Measurements from ENCODE around the gene CUX1. TPM values are rescaled to one million over a fixed set of nuclear protein-coding genes. Genes with fewer than 3 reads are reported as not detected.
"Not testable (repeated sequence)": the region's sequence is repeated elsewhere in the genome, so short reads cannot be mapped to it uniquely, and the experiment has no call there.

Gene CUX1
- total RNA-seq, 1 donor from 2014 or later: 50.6 TPM

DNA sequence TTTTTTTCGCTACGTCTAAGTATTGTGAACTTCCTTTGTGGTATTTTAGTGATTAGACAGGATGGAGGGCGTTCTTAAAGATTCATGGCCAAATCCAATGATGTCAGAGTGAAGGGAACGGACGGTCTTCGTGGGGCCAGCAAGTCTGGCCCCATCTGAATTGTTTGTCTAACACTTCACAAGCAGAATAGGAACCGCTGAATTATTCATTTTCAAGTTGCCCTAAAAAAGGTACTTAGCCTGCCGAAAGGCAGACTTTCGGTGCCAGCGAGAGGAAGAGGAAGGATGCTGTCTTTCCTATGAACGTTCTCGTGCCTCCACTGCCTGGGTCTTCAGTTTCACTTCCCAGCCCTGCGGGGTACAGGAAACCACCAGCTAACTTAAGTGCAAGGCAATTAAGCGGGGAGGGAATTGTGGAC lies 323.5 kb downstream of the CUX1 start:
- DNase-seq (ENCODE audit: low read depth) (no peak), FAIRE-seq (peak; percentile 32)
- Mint-ChIP-seq H3K27ac (ENCODE audit: unreplicated experiment) (no peak overlapping the region), H3K36me3 (ENCODE audit: low read depth, unreplicated experiment) (peaks cover 10% of the 10 kb centered on the region), H3K4me1 (ENCODE audit: low read depth, unreplicated experiment) (no peaks in the 10 kb centered on the region), H3K27me3 (ENCODE audit: low read depth, unreplicated experiment) (no peaks in the 10 kb centered on the region), H3K4me3 (ENCODE audit: unreplicated experiment) (no peak overlapping the region), H3K9me3 (ENCODE audit: unreplicated experiment) (no peaks in the 10 kb centered on the region)
- Histone ChIP-seq H3K27me3 (ENCODE audit: insufficient read depth, low read length) (no peaks in the 10 kb centered on the region), H2AFZ (ENCODE audit: low read depth, low read length) (no peak overlapping the region), H3K9me3 (ENCODE audit: insufficient read depth, low read depth, low read length) (no peaks in the 10 kb centered on the region), H3K79me2 (ENCODE audit: insufficient read depth, low read length) (no peaks in the 10 kb centered on the region), H3K4me1 (ENCODE audit: insufficient read depth, low read length) (no peaks in the 10 kb centered on the region), H3K4me2 (ENCODE audit: low read length) (no peak overlapping the region), H3K9ac (ENCODE audit: low read length) (no peak overlapping the region), H4K20me1 (ENCODE audit: insufficient read depth, low read length) (no peaks in the 10 kb centered on the region), H3K27ac (ENCODE audit: low read depth, low read length) (no peak overlapping the region), H3K36me3 (ENCODE audit: insufficient read depth, low read length) (no peaks in the 10 kb centered on the region), H3K4me3 (ENCODE audit: insufficient read depth, low read depth, low read length) (no peak overlapping the region)
- TF ChIP-seq, protein P1, sequence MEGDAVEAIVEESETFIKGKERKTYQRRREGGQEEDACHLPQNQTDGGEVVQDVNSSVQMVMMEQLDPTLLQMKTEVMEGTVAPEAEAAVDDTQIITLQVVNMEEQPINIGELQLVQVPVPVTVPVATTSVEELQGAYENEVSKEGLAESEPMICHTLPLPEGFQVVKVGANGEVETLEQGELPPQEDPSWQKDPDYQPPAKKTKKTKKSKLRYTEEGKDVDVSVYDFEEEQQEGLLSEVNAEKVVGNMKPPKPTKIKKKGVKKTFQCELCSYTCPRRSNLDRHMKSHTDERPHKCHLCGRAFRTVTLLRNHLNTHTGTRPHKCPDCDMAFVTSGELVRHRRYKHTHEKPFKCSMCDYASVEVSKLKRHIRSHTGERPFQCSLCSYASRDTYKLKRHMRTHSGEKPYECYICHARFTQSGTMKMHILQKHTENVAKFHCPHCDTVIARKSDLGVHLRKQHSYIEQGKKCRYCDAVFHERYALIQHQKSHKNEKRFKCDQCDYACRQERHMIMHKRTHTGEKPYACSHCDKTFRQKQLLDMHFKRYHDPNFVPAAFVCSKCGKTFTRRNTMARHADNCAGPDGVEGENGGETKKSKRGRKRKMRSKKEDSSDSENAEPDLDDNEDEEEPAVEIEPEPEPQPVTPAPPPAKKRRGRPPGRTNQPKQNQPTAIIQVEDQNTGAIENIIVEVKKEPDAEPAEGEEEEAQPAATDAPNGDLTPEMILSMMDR (IDR thresholded peaks at IDR 0.05; ENCODE audit: insufficient read depth, low read depth, low read length): no peak

DNA sequence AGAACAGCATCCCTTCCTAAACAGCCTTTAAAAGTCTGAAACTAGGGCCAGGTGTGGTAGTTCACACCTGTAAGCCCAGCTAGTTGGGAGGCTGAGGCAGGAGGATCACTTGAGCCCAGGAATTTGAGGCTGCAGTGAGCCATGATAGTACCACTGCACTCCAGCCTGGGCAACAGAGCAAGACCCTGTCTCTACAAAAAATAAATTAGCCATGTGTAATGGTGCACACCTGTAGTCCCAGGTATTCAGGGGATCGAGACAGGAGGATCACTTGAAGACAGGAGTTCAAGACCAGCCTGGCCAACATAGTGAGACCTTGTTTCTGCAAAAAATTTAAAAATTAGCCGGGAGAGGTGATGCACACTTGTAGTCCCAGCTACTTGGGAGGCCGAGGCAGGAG lies 325.0 kb downstream of the CUX1 start:
- FAIRE-seq; H3K27me3 ChIP-seq (ENCODE audit: insufficient read depth, low read length); DNase-seq (ENCODE audit: low read depth); H4K20me1 ChIP-seq (ENCODE audit: insufficient read depth, low read length); H3K27ac ChIP-seq (ENCODE audit: low read depth, low read length); H3K27ac Mint-ChIP-seq (ENCODE audit: unreplicated experiment); H3K4me3 ChIP-seq (ENCODE audit: insufficient read depth, low read depth, low read length); H3K9me3 ChIP-seq (ENCODE audit: insufficient read depth, low read depth, low read length); H3K4me3 Mint-ChIP-seq (ENCODE audit: unreplicated experiment); H3K79me2 ChIP-seq (ENCODE audit: insufficient read depth, low read length); H3K36me3 ChIP-seq (ENCODE audit: insufficient read depth, low read length); H3K4me1 ChIP-seq (ENCODE audit: insufficient read depth, low read length); H3K9me3 Mint-ChIP-seq (ENCODE audit: unreplicated experiment); H2AFZ ChIP-seq (ENCODE audit: low read depth, low read length); H3K4me2 ChIP-seq (ENCODE audit: low read length); H3K9ac ChIP-seq (ENCODE audit: low read length); H3K4me1 Mint-ChIP-seq (ENCODE audit: low read depth, unreplicated experiment); H3K27me3 Mint-ChIP-seq (ENCODE audit: low read depth, unreplicated experiment): not testable (repeated sequence)
- peaks cover 10% of the 10 kb centered on the region for H3K36me3 Mint-ChIP-seq (ENCODE audit: low read depth, unreplicated experiment)

DNA sequence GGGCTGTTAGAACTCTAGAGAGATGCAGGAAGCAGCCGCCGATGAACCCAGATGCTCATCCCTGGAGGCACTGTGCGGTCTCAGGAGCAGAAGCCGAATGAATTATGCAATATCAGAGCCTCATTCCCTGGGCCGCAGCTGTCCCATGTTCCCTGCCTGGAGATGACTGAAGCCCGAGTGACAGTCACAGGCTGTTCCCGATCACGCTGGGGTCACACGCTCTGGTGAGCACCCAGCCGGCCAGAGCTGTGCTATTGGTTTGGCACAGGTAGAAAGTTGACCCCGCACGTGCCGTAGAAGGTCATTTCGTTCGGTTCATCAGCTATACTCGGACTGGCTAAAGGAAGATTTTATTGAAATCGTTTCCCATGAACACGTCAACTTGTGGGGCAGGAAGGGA lies 328.7 kb downstream of the CUX1 start:
- no peak overlapping the region for H3K27ac Mint-ChIP-seq (ENCODE audit: unreplicated experiment)
- no peak for FAIRE-seq

More for the DNA sequence above, 328.7 kb downstream of the CUX1 start:
- Mint-ChIP-seq H3K4me3 (ENCODE audit: unreplicated experiment) (no peak overlapping the region), H3K9me3 (ENCODE audit: unreplicated experiment) (no peaks in the 10 kb centered on the region), H3K4me1 (ENCODE audit: low read depth, unreplicated experiment) (peaks cover 1% of the 10 kb centered on the region), H3K27me3 (ENCODE audit: low read depth, unreplicated experiment) (no peaks in the 10 kb centered on the region), H3K36me3 (ENCODE audit: low read depth, unreplicated experiment) (peaks cover 6% of the 10 kb centered on the region)
- Histone ChIP-seq H3K9ac (ENCODE audit: low read length) (no peak overlapping the region), H3K4me1 (ENCODE audit: insufficient read depth, low read length) (no peaks in the 10 kb centered on the region), H3K4me2 (ENCODE audit: low read length) (no peak overlapping the region), H3K79me2 (ENCODE audit: insufficient read depth, low read length) (no peaks in the 10 kb centered on the region), H3K4me3 (ENCODE audit: insufficient read depth, low read depth, low read length) (no peak overlapping the region), H3K27me3 (ENCODE audit: insufficient read depth, low read length) (no peaks in the 10 kb centered on the region), H3K9me3 (ENCODE audit: insufficient read depth, low read depth, low read length) (no peaks in the 10 kb centered on the region), H3K36me3 (ENCODE audit: insufficient read depth, low read length) (no peaks in the 10 kb centered on the region), H4K20me1 (ENCODE audit: insufficient read depth, low read length) (no peaks in the 10 kb centered on the region), H3K27ac (ENCODE audit: low read depth, low read length) (no peak overlapping the region), H2AFZ (ENCODE audit: low read depth, low read length) (no peak overlapping the region)
- TF ChIP-seq EZH2 (IDR thresholded peaks at IDR 0.05; ENCODE audit: insufficient read depth, low read length): no peak
- TF ChIP-seq, protein P1 (IDR thresholded peaks at IDR 0.05; ENCODE audit: insufficient read depth, low read depth, low read length): no peak
- DNase-seq (ENCODE audit: low read depth): no peak

All from astrocyte (in vitro differentiated cells and primary cell).